Urinary bladder (tissue), 4 donors: ENCODE results near the gene FOS. TPM values are rescaled to one million over a fixed set of nuclear protein-coding genes. Genes with fewer than 3 reads are reported as not detected.
A peak's percentile ranks its signal among the peaks of the same experiment; 100 is the strongest.
"Not testable (repeated sequence)": the region's sequence is repeated elsewhere in the genome, so short reads cannot be mapped to it uniquely, and the experiment has no call there.

Experiments
- DNase-seq: peaks from one replicate; pipeline ENCODE4 v3.0.0-alpha.2; 2015; ENCODE audit errors: extremely low spot score
- H3K27ac ChIP-seq: one replicate; pipeline ENCODE4 v1.5.1; 2013; ENCODE audit warnings: low read depth, mild to moderate bottlenecking, moderate library complexity
- H3K36me3 ChIP-seq: one replicate; pipeline ENCODE4 v1.6.1; 2013; ENCODE audit warnings: mild to moderate bottlenecking, moderate library complexity; ENCODE audit not compliant: insufficient read depth
- H3K4me1 ChIP-seq: one replicate; pipeline ENCODE4 v1.6.1; 2013; ENCODE audit warnings: mild to moderate bottlenecking, moderate library complexity; ENCODE audit not compliant: insufficient read depth
- H3K4me3 ChIP-seq: one replicate; pipeline ENCODE4 v1.5.1; 2013; ENCODE audit warnings: low read depth, low read length
- WGBS: extraction: QIAGEN DNeasy Blood & Tissue Kit; methylation state at CpG from one replicate; pipeline ENCODE4 v1.1.7; 2013; 5-methylcytosine and 5-hydroxymethylcytosine counted together
- polyA plus RNA-seq: library from polyadenylated mRNA; stranded (reverse); fragments of 200-250 nt; gene quantifications from one replicate; pipeline ENCODE4 v1.2.3, GENCODE V29; 2013
- total RNA-seq: library from RNA; depleted of rRNA; stranded (reverse); fragments of >200 nt; gene quantifications from one replicate; pipeline ENCODE4 v1.2.3, GENCODE V29; 2014
- donor health status: healthy with polysubstance abuse.
- donor health status: healthy.

Gene FOS
- total and polyA plus RNA-seq, 2 donors = 219 to 1,557 TPM

DNA sequence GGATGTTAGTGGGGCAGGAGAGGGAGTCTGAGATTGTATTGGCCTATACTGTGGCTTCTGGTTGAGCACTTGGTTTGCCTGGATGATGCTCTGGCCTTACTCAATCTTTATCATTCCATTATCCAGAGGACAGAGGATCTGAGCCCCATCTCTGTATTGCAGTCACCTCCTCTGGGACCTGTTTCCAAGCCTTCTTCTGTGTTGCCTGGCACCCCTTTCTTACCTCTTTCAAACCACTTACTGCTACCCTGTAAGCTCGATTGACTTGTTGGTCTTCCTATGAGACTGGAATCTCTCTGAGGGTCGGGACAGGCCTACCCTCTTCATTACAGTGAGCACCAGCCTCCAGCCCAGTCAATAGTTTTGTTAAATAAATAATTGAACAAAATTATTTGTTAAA is 3.0 kb upstream of the FOS start:
- no peaks in the 10 kb centered on the region for H3K36me3 ChIP-seq
- H3K27ac ChIP-seq = no peak overlapping the region
- DNase-seq = no peak
- no peak overlapping the region for H3K4me3 ChIP-seq
- 48% methylated on average over 2 of the region's 2 CpGs for WGBS
- peaks cover 2% of the 10 kb centered on the region for H3K4me1 ChIP-seq

GRCh38 chr14:75277008-75277814 is 1.4 kb upstream of the FOS start:
- H3K4me3 ChIP-seq = peak overlapping the region; percentile 51
- H3K27ac ChIP-seq = peak overlapping the region; percentile 99
- peaks cover 2% of the 10 kb centered on the region for H3K4me1 ChIP-seq
- no peaks in the 10 kb centered on the region for H3K36me3 ChIP-seq
- DNase-seq = peak; percentile 56
- WGBS = under 1% methylated on average over 81 of the region's 81 CpGs

DNA sequence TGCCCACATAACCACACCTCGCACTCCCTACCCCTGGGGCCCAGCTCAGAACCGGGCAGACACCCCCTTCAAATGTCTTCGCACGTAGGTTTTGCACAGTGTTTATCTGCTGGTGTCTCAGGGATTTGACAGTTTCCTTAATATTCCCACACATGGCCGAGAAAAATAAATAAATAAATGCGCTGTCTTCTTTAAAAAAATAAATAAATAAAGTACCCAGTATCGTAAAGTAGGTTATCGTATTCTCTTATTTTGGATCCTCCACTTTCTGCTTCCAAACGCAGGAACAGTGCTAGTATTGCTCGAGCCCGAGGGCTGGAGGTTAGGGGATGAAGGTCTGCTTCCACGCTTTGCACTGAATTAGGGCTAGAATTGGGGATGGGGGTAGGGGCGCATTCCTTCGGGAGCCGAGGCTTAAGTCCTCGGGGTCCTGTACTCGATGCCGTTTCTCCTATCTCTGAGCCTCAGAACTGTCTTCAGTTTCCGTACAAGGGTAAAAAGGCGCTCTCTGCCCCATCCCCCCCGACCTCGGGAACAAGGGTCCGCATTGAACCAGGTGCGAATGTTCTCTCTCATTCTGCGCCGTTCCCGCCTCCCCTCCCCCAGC is 710 bp upstream of the FOS start:
- under 1% methylated on average over 27 of the region's 27 CpGs for WGBS
- H3K36me3 ChIP-seq = no peaks in the 10 kb centered on the region
- H3K27ac ChIP-seq = peak overlapping the region; percentile 99
- no peaks in the 10 kb centered on the region for H3K4me1 ChIP-seq
- peak overlapping the region; percentile 51 for H3K4me3 ChIP-seq
- DNase-seq = peak; percentile 45

DNA sequence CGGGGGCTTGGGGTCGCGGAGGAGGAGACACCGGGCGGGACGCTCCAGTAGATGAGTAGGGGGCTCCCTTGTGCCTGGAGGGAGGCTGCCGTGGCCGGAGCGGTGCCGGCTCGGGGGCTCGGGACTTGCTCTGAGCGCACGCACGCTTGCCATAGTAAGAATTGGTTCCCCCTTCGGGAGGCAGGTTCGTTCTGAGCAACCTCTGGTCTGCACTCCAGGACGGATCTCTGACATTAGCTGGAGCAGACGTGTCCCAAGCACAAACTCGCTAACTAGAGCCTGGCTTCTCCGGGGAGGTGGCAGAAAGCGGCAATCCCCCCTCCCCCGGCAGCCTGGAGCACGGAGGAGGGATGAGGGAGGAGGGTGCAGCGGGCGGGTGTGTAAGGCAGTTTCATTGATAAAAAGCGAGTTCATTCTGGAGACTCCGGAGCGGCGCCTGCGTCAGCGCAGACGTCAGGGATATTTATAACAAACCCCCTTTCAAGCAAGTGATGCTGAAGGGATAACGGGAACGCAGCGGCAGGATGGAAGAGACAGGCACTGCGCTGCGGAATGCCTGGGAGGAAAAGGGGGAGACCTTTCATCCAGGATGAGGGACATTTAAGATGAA is 630 bp downstream of the FOS start:
- Histone ChIP-seq H3K27ac (peak overlapping the region; percentile 70), H3K4me3 (peak overlapping the region; percentile 51), H3K4me1 (no peaks in the 10 kb centered on the region), H3K36me3 (no peaks in the 10 kb centered on the region)
- under 1% methylated on average over 38 of the region's 38 CpGs for WGBS
- DNase-seq = peak; percentile 47

DNA sequence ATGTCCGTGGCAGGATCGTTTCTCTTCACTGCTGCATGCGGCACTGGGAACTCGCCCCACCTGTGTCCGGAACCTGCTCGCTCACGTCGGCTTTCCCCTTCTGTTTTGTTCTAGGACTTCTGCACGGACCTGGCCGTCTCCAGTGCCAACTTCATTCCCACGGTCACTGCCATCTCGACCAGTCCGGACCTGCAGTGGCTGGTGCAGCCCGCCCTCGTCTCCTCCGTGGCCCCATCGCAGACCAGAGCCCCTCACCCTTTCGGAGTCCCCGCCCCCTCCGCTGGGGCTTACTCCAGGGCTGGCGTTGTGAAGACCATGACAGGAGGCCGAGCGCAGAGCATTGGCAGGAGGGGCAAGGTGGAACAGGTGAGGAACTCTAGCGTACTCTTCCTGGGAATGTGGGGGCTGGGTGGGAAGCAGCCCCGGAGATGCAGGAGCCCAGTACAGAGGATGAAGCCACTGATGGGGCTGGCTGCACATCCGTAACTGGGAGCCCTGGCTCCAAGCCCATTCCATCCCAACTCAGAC is 1.2 kb downstream of the FOS start:
- peak overlapping the region; percentile 42 for H3K27ac ChIP-seq
- no peaks in the 10 kb centered on the region for H3K4me1 ChIP-seq
- 8% methylated on average over 26 of the region's 26 CpGs for WGBS
- H3K36me3 ChIP-seq = no peaks in the 10 kb centered on the region
- no peak for DNase-seq
- H3K4me3 ChIP-seq = peak overlapping the region; percentile 51

DNA sequence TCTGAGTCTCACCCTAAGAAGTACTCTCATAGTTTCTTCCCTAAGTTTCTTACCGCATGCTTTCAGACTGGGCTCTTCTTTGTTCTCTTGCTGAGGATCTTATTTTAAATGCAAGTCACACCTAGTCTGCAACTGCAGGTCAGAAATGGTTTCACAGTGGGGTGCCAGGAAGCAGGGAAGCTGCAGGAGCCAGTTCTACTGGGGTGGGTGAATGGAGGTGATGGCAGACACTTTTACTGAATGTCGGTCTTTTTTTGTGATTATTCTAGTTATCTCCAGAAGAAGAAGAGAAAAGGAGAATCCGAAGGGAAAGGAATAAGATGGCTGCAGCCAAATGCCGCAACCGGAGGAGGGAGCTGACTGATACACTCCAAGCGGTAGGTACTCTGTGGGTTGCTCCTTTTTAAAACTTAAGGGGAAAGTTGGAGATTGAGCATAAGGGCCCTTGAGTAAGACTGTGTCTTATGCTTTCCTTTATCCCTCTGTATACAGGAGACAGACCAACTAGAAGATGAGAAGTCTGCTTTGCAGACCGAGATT is 1.7 kb downstream of the FOS start:
- H3K4me1 ChIP-seq = no peaks in the 10 kb centered on the region
- DNase-seq = no peak
- no peaks in the 10 kb centered on the region for H3K36me3 ChIP-seq
- H3K27ac ChIP-seq = no peak overlapping the region
- no peak overlapping the region for H3K4me3 ChIP-seq
- 77% methylated on average over 7 of the region's 7 CpGs for WGBS

GRCh38 chr14:75280831-75281653 is 2.4 kb downstream of the FOS start:
- DNase-seq = no peak
- Histone ChIP-seq H3K36me3 (no peaks in the 10 kb centered on the region), H3K27ac (no peak overlapping the region), H3K4me1 (no peaks in the 10 kb centered on the region), H3K4me3 (no peak overlapping the region)
- 81% methylated on average over 17 of the region's 17 CpGs for WGBS

- 90% methylated on average over 1 of the region's 1 CpG for WGBS
- Histone ChIP-seq H3K4me1 (no peaks in the 10 kb centered on the region), H3K4me3 (no peak overlapping the region), H3K27ac (no peak overlapping the region), H3K36me3 (no peaks in the 10 kb centered on the region)
- DNase-seq = no peak
Observed at GRCh38 chr14:75281654-75282019, 3.0 kb downstream of the FOS start.

DNA sequence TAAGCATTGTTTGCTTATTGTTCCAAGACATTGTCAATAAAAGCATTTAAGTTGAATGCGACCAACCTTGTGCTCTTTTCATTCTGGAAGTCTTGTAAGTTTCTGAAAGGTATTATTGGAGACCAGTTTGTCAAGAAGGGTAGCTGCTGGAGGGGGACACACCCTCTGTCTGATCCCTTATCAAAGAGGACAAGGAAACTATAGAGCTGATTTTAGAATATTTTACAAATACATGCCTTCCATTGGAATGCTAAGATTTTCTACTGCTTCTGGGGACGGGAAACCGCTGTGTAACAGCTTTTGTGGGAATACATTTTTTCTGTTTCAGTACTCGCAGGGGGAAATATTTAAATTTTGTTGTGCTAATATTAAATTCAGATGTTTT is 3.5 kb downstream of the FOS start:
- WGBS = 86% methylated on average over 4 of the region's 4 CpGs
- peak; percentile 54 for DNase-seq
- Histone ChIP-seq H3K27ac (no peak overlapping the region), H3K4me3 (no peak overlapping the region), H3K4me1 (no peaks in the 10 kb centered on the region), H3K36me3 (no peaks in the 10 kb centered on the region)

GRCh38 chr14:75282555-75283161 is 4.0 kb downstream of the FOS start:
- not testable (repeated sequence) for H3K4me3 ChIP-seq, H3K36me3 ChIP-seq, H3K4me1 ChIP-seq, H3K27ac ChIP-seq
- DNase-seq = peak; percentile 59
- whole genome bisulfite sequencing = 88% methylated on average over 18 of the region's 18 CpGs

DNA sequence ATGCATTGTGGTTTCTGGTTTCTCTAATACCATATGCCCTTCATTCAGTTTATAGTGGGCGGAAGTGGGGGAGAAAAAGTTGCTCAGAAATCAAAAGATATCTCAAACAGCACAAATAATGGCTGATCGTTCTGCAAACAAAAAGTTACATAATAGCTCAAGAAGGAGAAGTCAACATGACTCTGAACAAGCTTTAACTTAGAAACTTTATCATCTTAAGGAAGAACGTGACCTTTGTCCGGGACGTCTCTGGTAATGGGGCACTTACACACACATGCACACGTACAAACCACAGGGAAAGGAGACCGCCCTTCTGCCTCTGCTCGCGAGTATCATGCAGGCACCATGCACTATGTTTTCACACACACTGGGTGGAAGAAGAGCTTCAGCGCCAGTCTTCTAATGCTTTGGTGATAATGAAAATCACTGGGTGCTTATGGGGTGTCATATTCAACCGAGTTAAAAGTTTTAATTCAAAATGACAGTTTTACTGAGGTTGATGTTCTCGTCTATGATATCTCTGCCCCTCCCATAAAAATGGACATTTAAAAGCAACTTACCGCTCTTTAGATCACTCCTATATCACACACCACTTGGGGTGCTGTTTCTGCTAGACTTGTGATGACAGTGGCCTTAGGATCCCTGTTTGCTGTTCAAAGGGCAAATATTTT is 4.7 kb downstream of the FOS start:
- Histone ChIP-seq H3K36me3 (no peaks in the 10 kb centered on the region), H3K4me1 (no peaks in the 10 kb centered on the region), H3K4me3 (no peak overlapping the region), H3K27ac (no peak overlapping the region)
- WGBS = 70% methylated on average over 13 of the region's 13 CpGs
- peak; percentile 84 for DNase-seq

GRCh38 chr14:75283833-75284563 is 5.4 kb downstream of the FOS start:
- Histone ChIP-seq H3K4me3 (no peak overlapping the region), H3K36me3 (no peaks in the 10 kb centered on the region), H3K4me1 (no peaks in the 10 kb centered on the region), H3K27ac (no peak overlapping the region)
- no peak for DNase-seq
- WGBS = 77% methylated on average over 5 of the region's 5 CpGs
